SK-N-MC (cell line): ENCODE data around the gene ASIC4.

ENCODE experiments used
- EZH2 ChIP-seq: fragments of 200-600 bp; sonication (generic); IDR thresholded peaks from one replicate; pipeline ENCODE4 v1.6.1; 2017; ENCODE audit warnings: antibody characterized with exemption
- FOXP2 ChIP-seq: optimal IDR thresholded peaks from 2 replicates; pipeline ENCODE3; 2011; ENCODE audit warnings: mild to moderate bottlenecking, moderate library complexity; ENCODE audit not compliant: insufficient read depth; ENCODE audit errors: extremely low read length, control extremely low read depth
- POLR2AphosphoS5 ChIP-seq: IDR thresholded peaks from 2 replicates; pipeline ENCODE4 v1.6.1; 2012; ENCODE audit warnings: mild to moderate bottlenecking, low read depth, low read length, borderline replicate concordance

- TF ChIP-seq POLR2AphosphoS5, result no peak
- TF ChIP-seq EZH2, result no peak
- TF ChIP-seq FOXP2, result no peak
These were observed 495 bp upstream of the ASIC4 start for GRCh38 chr2:219513787-219514186.
